Adrenal gland (tissue), 12 donors: ENCODE measurements around the gene CX3CR1. TPM values are rescaled to one million over a fixed set of nuclear protein-coding genes. Genes with fewer than 3 reads are reported as not detected.

Experiments
- DNase-seq, 7 donors: peaks; one replicate each; pipeline ENCODE4 v3.0.0-alpha.2; 2019 to 2020
- H3K27ac ChIP-seq, 5 donors: fragments of 200-600 bp; sonication (generic) in 4 of 5; 1 replicate in 3 of 5; 2 replicates in 2 of 5; pipeline versions ENCODE4 v1.5.1 to v1.8.0; 2016 to 2020; ENCODE audit warnings: mild to moderate bottlenecking in 1 of 5
- H3K27me3 ChIP-seq: fragments of 200-600 bp; 2 replicates; pipeline ENCODE4 v1.8.0; 2021
- H3K36me3 ChIP-seq, 2 donors: fragments of 200-600 bp; replicated peaks in 1 of 2; 1 replicate in 1 of 2; 2 replicates in 1 of 2; pipeline versions ENCODE4 v1.5.1 to v1.8.0; 2018 to 2022
- H3K4me1 ChIP-seq, 2 donors: fragments of 200-600 bp; replicated peaks in 1 of 2; 1 replicate in 1 of 2; 2 replicates in 1 of 2; pipeline versions ENCODE4 v1.5.1 to v1.8.0; 2018 to 2021
- H3K4me3 ChIP-seq, 4 donors: fragments of 200-600 bp; sonication (generic) in 3 of 4; one replicate each; pipeline ENCODE4 v1.5.1; 2016 to 2018
- H3K9me3 ChIP-seq, 3 donors: fragments of 200-600 bp; sonication (generic) in 1 of 3; replicated peaks in 1 of 3; 1 replicate in 2 of 3; 2 replicates in 1 of 3; pipeline versions ENCODE4 v1.5.1 to v1.8.0; 2016 to 2021
- POLR2A ChIP-seq, 2 donors: fragments of 450-650 bp; IDR thresholded peaks; one replicate each; pipeline ENCODE4 v1.6.1; 2017; ENCODE audit warnings: antibody characterized with exemption in 2 of 2, mild to moderate bottlenecking in 2 of 2, moderate library complexity in 1 of 2
- WGBS, 4 donors: extraction: QIAGEN DNeasy Blood & Tissue Kit in 2 of 4; methylation state at CpG; one replicate each; pipeline versions ENCODE4 v1.1.5 to v1.1.7; 2013 to 2017; 5-methylcytosine and 5-hydroxymethylcytosine counted together
- intact Hi-C, 2 donors: fragments of 100-400 bp; cut with DNase I; formaldehyde crosslinking; loops; one replicate each; pipeline versions ENCODE4 v1.14.1 to v1.15.0; 2022 to 2023
- polyA plus RNA-seq, 3 donors: library from polyadenylated mRNA; stranded (reverse); fragments of 200-250 nt in 2 of 3; fragments of 350-450 nt in 1 of 3; fragmentation: Illumina TruSeq in 1 of 3; extraction: RNeasy Lipid Tissue Mini Kit (QIAGEN cat#74804) in 1 of 3; gene quantifications; one replicate each; pipeline ENCODE4 v1.2.3, GENCODE V29; 2013 to 2014
- total RNA-seq, 9 donors: library from RNA; depleted of rRNA in 4 of 9; stranded (reverse); fragments of >200 nt in 4 of 9; fragments of 120-200 nt in 1 of 9; fragmentation: NEBNext Ultra II Directional in 1 of 9; extraction: Animal tissue kit (Norgen Biotek cat#: 25700) in 1 of 9; gene quantifications; one replicate each; pipeline versions ENCODE4 v1.1.0 to v1.2.4, GENCODE V29; 2013 to 2023
- TF ChIP-seq, protein P1 (sequence below), 6 experiments: fragments of 450-650 bp in 4 of 6; fragments of 200-600 bp in 2 of 6; sonication (generic) in 1 of 6; IDR thresholded peaks; 1 replicate in 5 of 6; 2 replicates in 1 of 6; pipeline versions ENCODE4 v1.5.1 to v1.8.0; 2016 to 2021; ENCODE audit warnings: antibody characterized with exemption in 6 of 6, mild to moderate bottlenecking in 2 of 6, moderate library complexity in 1 of 6
- donor health status: healthy with polysubstance abuse.
- donor health status: Bipolar disorder and iron deficiency.
- donor health status: DM: yes; HTN: yes; CAD: no.
- donor health status: DM: no; HTN: no; CAD: no.
- donor health status: DM: no; HTN: no; CAD: no.
- donor health status: DM: yes; HTN: yes; CAD: no.

The CX3CR1 gene
- total and polyA plus RNA-seq, 12 donors: 0.16 to 3.1 (median 1.4) TPM; not detected in 1

DNA sequence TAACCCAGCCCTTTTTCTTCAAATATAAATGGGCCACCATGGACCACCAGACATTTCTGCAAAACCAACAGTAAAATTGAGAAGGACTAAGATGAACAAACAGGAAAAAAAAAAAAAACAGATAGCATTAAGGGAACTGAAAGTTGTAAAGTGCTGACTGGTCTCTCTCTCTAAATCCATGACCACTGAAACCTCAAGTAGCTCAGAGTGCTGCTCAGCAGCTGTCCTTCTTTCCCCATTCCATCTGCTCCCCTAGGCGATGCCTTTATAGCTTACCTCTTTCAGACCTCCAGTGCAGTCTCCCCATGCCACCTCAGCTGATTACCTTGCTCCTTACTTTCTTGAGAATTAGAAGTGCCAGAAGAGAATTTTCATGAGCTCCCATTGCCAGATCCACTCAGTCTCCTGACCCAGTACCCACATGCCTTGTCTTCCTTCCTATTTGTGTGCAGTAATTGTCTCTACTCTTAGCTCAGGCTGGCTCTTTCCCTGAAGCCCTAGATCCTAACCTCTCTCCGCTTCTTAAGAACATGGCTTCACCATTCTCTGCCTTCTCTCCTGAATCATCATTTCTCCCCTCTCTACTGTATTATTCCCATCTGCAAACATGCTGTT, 63.6 kb downstream of the CX3CR1 start:
- H3K27ac ChIP-seq: no peak overlapping the region
- intact Hi-C loops: no loop called here
- H3K36me3 ChIP-seq: no peaks in the 10 kb centered on the region
- TF ChIP-seq POLR2A (IDR thresholded peaks at IDR 0.05): no peak
- TF ChIP-seq, protein P1, sequence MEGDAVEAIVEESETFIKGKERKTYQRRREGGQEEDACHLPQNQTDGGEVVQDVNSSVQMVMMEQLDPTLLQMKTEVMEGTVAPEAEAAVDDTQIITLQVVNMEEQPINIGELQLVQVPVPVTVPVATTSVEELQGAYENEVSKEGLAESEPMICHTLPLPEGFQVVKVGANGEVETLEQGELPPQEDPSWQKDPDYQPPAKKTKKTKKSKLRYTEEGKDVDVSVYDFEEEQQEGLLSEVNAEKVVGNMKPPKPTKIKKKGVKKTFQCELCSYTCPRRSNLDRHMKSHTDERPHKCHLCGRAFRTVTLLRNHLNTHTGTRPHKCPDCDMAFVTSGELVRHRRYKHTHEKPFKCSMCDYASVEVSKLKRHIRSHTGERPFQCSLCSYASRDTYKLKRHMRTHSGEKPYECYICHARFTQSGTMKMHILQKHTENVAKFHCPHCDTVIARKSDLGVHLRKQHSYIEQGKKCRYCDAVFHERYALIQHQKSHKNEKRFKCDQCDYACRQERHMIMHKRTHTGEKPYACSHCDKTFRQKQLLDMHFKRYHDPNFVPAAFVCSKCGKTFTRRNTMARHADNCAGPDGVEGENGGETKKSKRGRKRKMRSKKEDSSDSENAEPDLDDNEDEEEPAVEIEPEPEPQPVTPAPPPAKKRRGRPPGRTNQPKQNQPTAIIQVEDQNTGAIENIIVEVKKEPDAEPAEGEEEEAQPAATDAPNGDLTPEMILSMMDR (IDR thresholded peaks at IDR 0.05): no peak
- WGBS, 4 donors: 65 to 81% (median 72%) methylated on average over 2 of the region's 2 CpGs
- no peaks in the 10 kb centered on the region for H3K4me1 ChIP-seq
- H3K4me3 ChIP-seq: no peak overlapping the region
- no peak for DNase-seq
- H3K9me3 ChIP-seq: no peaks in the 10 kb centered on the region
- H3K27me3 ChIP-seq: peaks cover 4% of the 10 kb centered on the region

- no peak for TF ChIP-seq POLR2A (IDR thresholded peaks at IDR 0.05)
- TF ChIP-seq, protein P1 (IDR thresholded peaks at IDR 0.05): no peak
Observed at GRCh38 chr3:39213613-39214012, 66.2 kb downstream of the CX3CR1 start.

More at GRCh38 chr3:39213613-39214012, 66.2 kb downstream of the CX3CR1 start:
- 65 to 93% (median 73%) methylated on average over 2 of the region's 2 CpGs for WGBS, 4 donors
- Histone ChIP-seq H3K4me1 (no peaks in the 10 kb centered on the region), H3K4me3 (no peak overlapping the region), H3K27me3 (no peaks in the 10 kb centered on the region), H3K27ac (no peak overlapping the region), H3K36me3 (no peaks in the 10 kb centered on the region), H3K9me3 (no peaks in the 10 kb centered on the region)
- intact Hi-C loops: loop anchor here in 1 of 2 donors (5.0 kb wide), 1 partner anchor 74 kb away; no protein-coding TSS in a partner anchor
- no peak for DNase-seq

Other genes starting within 250 kb of the CX3CR1 start
- under 1 TPM in 8 of 9 donors, not detected in 1; 0.10 to 0.50 (median 0.17) TPM for gene SCN11A, start 228.1 kb downstream of the CX3CR1 start, total RNA-seq
- gene SCN11A, start 228.1 kb downstream of the CX3CR1 start, polyA plus RNA-seq: under 1 TPM; 0.16 to 0.33 (median 0.27) TPM
- gene WDR48, start 228.0 kb downstream of the CX3CR1 start, total RNA-seq: 10 to 100 TPM; 21.8 to 57.1 (median 32.0) TPM
- gene WDR48, start 228.0 kb downstream of the CX3CR1 start, polyA plus RNA-seq: 10 to 100 TPM; 15.4 to 42.2 (median 17.7) TPM
- gene GORASP1, start 172.4 kb downstream of the CX3CR1 start, total RNA-seq: 10 to 100 TPM; 24.3 to 66.2 (median 52.7) TPM
- gene GORASP1, start 172.4 kb downstream of the CX3CR1 start, polyA plus RNA-seq: 10 to 100 TPM; 30.5 to 49.1 (median 35.1) TPM
- 10 to 100 TPM in 2 of 9 donors, 1 to 10 TPM in 7; 1.2 to 12.1 (median 5.2) TPM for gene TTC21A, start 172.4 kb downstream of the CX3CR1 start, total RNA-seq
- 10 to 100 TPM in 2 of 3 donors, 1 to 10 TPM in 1; 1.7 to 35.7 (median 14.6) TPM for gene TTC21A, start 172.4 kb downstream of the CX3CR1 start, polyA plus RNA-seq
- gene CSRNP1, start 126.4 kb downstream of the CX3CR1 start, total RNA-seq: 10 to 100 TPM in 8 of 9 donors, 1 to 10 TPM in 1; 8.3 to 62.2 (median 30.0) TPM
- gene CSRNP1, start 126.4 kb downstream of the CX3CR1 start, polyA plus RNA-seq: 10 to 100 TPM in 2 of 3 donors, 1 to 10 TPM in 1; 9.9 to 32.7 (median 16.2) TPM
- gene XIRP1, start 87.4 kb downstream of the CX3CR1 start, total RNA-seq: under 1 TPM in 4 of 9 donors, not detected in 5; under 0.01 to 0.28 (median 0.12) TPM
- gene XIRP1, start 87.4 kb downstream of the CX3CR1 start, polyA plus RNA-seq: under 1 TPM in 2 of 3 donors, not detected in 1; 0.40 to 0.48 TPM
- gene CCR8, start 49.7 kb upstream of the CX3CR1 start, total RNA-seq: not detected
- gene CCR8, start 49.7 kb upstream of the CX3CR1 start, polyA plus RNA-seq: not detected
- 10 to 100 TPM; 34.2 to 67.2 (median 47.3) TPM for gene SLC25A38, start 103.3 kb upstream of the CX3CR1 start, total RNA-seq
- 10 to 100 TPM; 38.3 to 70.6 (median 45.9) TPM for gene SLC25A38, start 103.3 kb upstream of the CX3CR1 start, polyA plus RNA-seq
- 100 to 1,000 TPM; 525 to 949 (median 732) TPM for gene RPSA, start 126.7 kb upstream of the CX3CR1 start, total RNA-seq
- gene RPSA, start 126.7 kb upstream of the CX3CR1 start, polyA plus RNA-seq: 1,000 to 10,000 TPM; 1,002 to 1,751 (median 1,313) TPM
- under 1 TPM in 1 of 9 donors, not detected in 8; 0.08 TPM for gene MOBP, start 187.6 kb upstream of the CX3CR1 start, total RNA-seq
- under 1 TPM; 0.07 to 0.56 (median 0.13) TPM for gene MOBP, start 187.6 kb upstream of the CX3CR1 start, polyA plus RNA-seq